Measurements from ENCODE around the gene LRRK1.

LRRK1 gene

GRCh38 chr15:100983221-100983620 is 64.1 kb downstream of the LRRK1 start:
- no peak for DNase-seq

- DNase-seq, result no peak
Observed at GRCh38 chr15:100985401-100985800, 66.2 kb downstream of the LRRK1 start.

- DNase-seq, result no peak
Observed at GRCh38 chr15:100986158-100986896, 67.2 kb downstream of the LRRK1 start.

GRCh38 chr15:100987143-100987542 is 68.0 kb downstream of the LRRK1 start:
- DNase-seq, result no peak

GRCh38 chr15:100988297-100988696 is 69.1 kb downstream of the LRRK1 start:
- DNase-seq, result no peak

GRCh38 chr15:100988857-100989256 is 69.7 kb downstream of the LRRK1 start:
- no peak for DNase-seq

GRCh38 chr15:100994597-100995446 is 75.7 kb downstream of the LRRK1 start:
- no peak for DNase-seq

- no peak for DNase-seq
Observed at GRCh38 chr15:100995471-100996430, 76.6 kb downstream of the LRRK1 start.

- DNase-seq, result peak; percentile 11
Observed at GRCh38 chr15:100997442-100997841, 78.3 kb downstream of the LRRK1 start.

- DNase-seq, result no peak
Observed at GRCh38 chr15:100998630-100999029, 79.5 kb downstream of the LRRK1 start.

- no peak for DNase-seq
Observed at GRCh38 chr15:100999369-100999768, 80.2 kb downstream of the LRRK1 start.

GRCh38 chr15:101000271-101000681 is 81.1 kb downstream of the LRRK1 start:
- no peak for DNase-seq

GRCh38 chr15:101001056-101001455 is 81.9 kb downstream of the LRRK1 start:
- no peak for DNase-seq

- DNase-seq, result no peak
Observed at GRCh38 chr15:101001796-101002195, 82.6 kb downstream of the LRRK1 start.

- DNase-seq, result no peak
Observed at GRCh38 chr15:101003081-101003480, 83.9 kb downstream of the LRRK1 start.

GRCh38 chr15:101003706-101004105 is 84.5 kb downstream of the LRRK1 start:
- DNase-seq, result no peak

- DNase-seq, result no peak
Observed at GRCh38 chr15:101004500-101004899, 85.3 kb downstream of the LRRK1 start.

GRCh38 chr15:101004986-101005747 is 86.0 kb downstream of the LRRK1 start:
- no peak for DNase-seq

GRCh38 chr15:101006931-101007691 is 88.0 kb downstream of the LRRK1 start:
- no peak for DNase-seq

- peak; percentile 68 for DNase-seq
Observed at GRCh38 chr15:101008158-101009139, 89.3 kb downstream of the LRRK1 start.
